ENCODE measurements around the gene FAM200C. TPM values are rescaled to one million over a fixed set of nuclear protein-coding genes. Genes with fewer than 3 reads are reported as not detected.

FAM200C gene
- total and polyA plus RNA-seq, 2 of the 8 experiments (the other 6 are each of a cell fraction or from before 2014, with no cell fraction given): 2.6 to 7.3 TPM

GRCh38 chr5:160349249-160349934 lies 50.5 kb downstream of the FAM200C start:
- no peaks in the 10 kb centered on the region for H3K79me1 ChIP-seq (ENCODE audit: low read depth, low read length)
- H3K14ac ChIP-seq (ENCODE audit: insufficient read length): no peak overlapping the region
- H3K4me3 ChIP-seq (ENCODE audit: extremely low read depth in 1 of 4, insufficient read depth in 2 of 4, low read depth in 3 of 4, low read length in 4 of 4): no peak overlapping the region
- no peaks in the 10 kb centered on the region for H3K9me3 ChIP-seq (ENCODE audit: insufficient read depth in 2 of 2, low read depth in 1 of 2, low read length in 1 of 2)
- no peaks in the 10 kb centered on the region for H4K20me1 ChIP-seq (replicated peaks in 1 of 2; ENCODE audit: control insufficient read depth in 1 of 2, insufficient read depth in 2 of 2, low read length in 2 of 2)
- peaks cover 0 to 5% (median 4%) of the 10 kb centered on the region in 4 experiments; a peak in 5 of 7 replicates for H3K4me1 ChIP-seq (replicated peaks in 1 of 4; ENCODE audit: control insufficient read depth in 3 of 4, insufficient read depth in 4 of 4, low read length in 3 of 4)
- H3K23me2 ChIP-seq (ENCODE audit: low read depth, low read length): no peaks in the 10 kb centered on the region
- no peak overlapping the region for H2BK15ac ChIP-seq (ENCODE audit: low read length)
- H2BK20ac ChIP-seq (ENCODE audit: low read length): no peak overlapping the region
- H3K23ac ChIP-seq (ENCODE audit: insufficient read length): no peak overlapping the region
- H3K4ac ChIP-seq (replicated peaks; ENCODE audit: insufficient read length, low read depth, low read length): no peak overlapping the region
- H3K56ac ChIP-seq (replicated peaks; ENCODE audit: insufficient read length, low read depth, low read length): no peak overlapping the region
- no peak overlapping the region for H3K9ac ChIP-seq (replicated peaks in 1 of 4; ENCODE audit: extremely low read depth in 1 of 4, low read depth in 3 of 4, low read length in 3 of 4)
- CTCF ChIA-PET (ENCODE audit: partially characterized antibody): interaction anchor here (0.9 to 12.9 kb wide), 7 partner anchors 11 to 327 kb away, joined by 3 to 231 read pairs (median 8); no protein-coding TSS in a partner anchor
- WGBS, 2 experiments (ENCODE audit: extremely low coverage in 1 of 2, insufficient coverage in 1 of 2, insufficient read length in 1 of 2, insufficient replicate concordance in 2 of 2, low coverage in 1 of 2, low lambda C conversion rate in 2 of 2, missing lambda C conversion rate in 1 of 2): 96% methylated on average over 27 of the region's 27 CpGs; no CpG with 5 or more reads in 1 of the 2 experiments
- H3K36me3 ChIP-seq (ENCODE audit: control insufficient read depth in 2 of 4, insufficient read depth in 4 of 4, low read length in 3 of 4): no peaks in the 10 kb centered on the region
- TF ChIP-seq SP2 (IDR thresholded peaks at IDR 0.05; ENCODE audit: low read length) (no peak), SUZ12 (IDR thresholded peaks at IDR 0.05; ENCODE audit: low read length) (no peak), PHF8 (conservative IDR thresholded peaks at IDR 0.05; ENCODE audit: low read depth, low read length) (no peak), POU5F1 (IDR thresholded peaks at IDR 0.05; ENCODE audit: low read depth, low read length) (no peak), CEBPB (IDR thresholded peaks at IDR 0.05; ENCODE audit: low read depth, low read length) (no peak), SAP30 (IDR thresholded peaks at IDR 0.05; ENCODE audit: insufficient read depth, insufficient replicate concordance, low read length) (no peak), CBX5 (IDR thresholded peaks at IDR 0.05; ENCODE audit: low read depth, low read length) (no peak), NRF1 (IDR thresholded peaks at IDR 0.05; ENCODE audit: low read depth, low read length) (no peak), EGR1 (IDR thresholded peaks at IDR 0.05; ENCODE audit: borderline replicate concordance, low read depth, low read length) (no peak), MAFK (IDR thresholded peaks at IDR 0.05; ENCODE audit: low read depth, low read length) (no peak), POLR2A (IDR thresholded peaks at IDR 0.05; ENCODE audit: control extremely low read depth in 1 of 2, low read depth in 2 of 2, low read length in 2 of 2) (no peak), TAF7 (optimal IDR thresholded peaks at IDR 0.05; ENCODE audit: borderline replicate concordance, low read depth, low read length) (no peak), RNF2 (IDR thresholded peaks at IDR 0.05; ENCODE audit: borderline replicate concordance, low read depth, low read length, missing control alignments, poor library complexity, severe bottlenecking) (no peak)
- H2AFZ ChIP-seq (ENCODE audit: low read length): no peak overlapping the region
- no peak overlapping the region for H4K5ac ChIP-seq (ENCODE audit: insufficient read length, low read depth, low read length)
- no peak overlapping the region for H2BK12ac ChIP-seq (ENCODE audit: low read depth, low read length)
- no peaks in the 10 kb centered on the region for H3K79me2 ChIP-seq (ENCODE audit: control insufficient read depth in 1 of 2, insufficient read depth in 2 of 2, low read length in 2 of 2)
- H4K91ac ChIP-seq (replicated peaks; ENCODE audit: insufficient read length, low read length): no peak overlapping the region
- no peak overlapping the region for H3K27ac ChIP-seq (ENCODE audit: low read depth, low read length)
- DNase-seq (ENCODE audit: low read depth in 1 of 2, low spot score in 2 of 2) (no peak), FAIRE-seq (no peak)
- no peak overlapping the region for H2AK5ac ChIP-seq (ENCODE audit: low read depth, low read length)
- no peak overlapping the region for H2BK120ac ChIP-seq (replicated peaks; ENCODE audit: low read depth, low read length)
- H4K8ac ChIP-seq (ENCODE audit: extremely low read depth, insufficient read depth, low read length): no peak overlapping the region
- POLR2A ChIA-PET (ENCODE audit: partially characterized antibody): no interaction called here
- no peaks in the 10 kb centered on the region for H3K27me3 ChIP-seq (replicated peaks in 1 of 4; ENCODE audit: control insufficient read depth in 3 of 4, extremely low read depth in 1 of 4, insufficient read depth in 3 of 4, low read length in 3 of 4)
- no peak overlapping the region for H2BK5ac ChIP-seq (ENCODE audit: low read depth, low read length)
- H3K18ac ChIP-seq (ENCODE audit: extremely low read depth, low read length): no peak overlapping the region
- no peak overlapping the region for H3K4me2 ChIP-seq (ENCODE audit: insufficient read depth in 1 of 2, low read depth in 2 of 2, low read length in 2 of 2)

Data from H1 (cell line).